ENCODE measurements around the gene AMBRA1. TPM values are rescaled to one million over a fixed set of nuclear protein-coding genes. Genes with fewer than 3 reads are reported as not detected.

Gene AMBRA1
- total and polyA plus RNA-seq, 2 of the 8 experiments (the other 6 are each of a cell fraction or from before 2014, with no cell fraction given) = 14.2 to 37.4 TPM

DNA sequence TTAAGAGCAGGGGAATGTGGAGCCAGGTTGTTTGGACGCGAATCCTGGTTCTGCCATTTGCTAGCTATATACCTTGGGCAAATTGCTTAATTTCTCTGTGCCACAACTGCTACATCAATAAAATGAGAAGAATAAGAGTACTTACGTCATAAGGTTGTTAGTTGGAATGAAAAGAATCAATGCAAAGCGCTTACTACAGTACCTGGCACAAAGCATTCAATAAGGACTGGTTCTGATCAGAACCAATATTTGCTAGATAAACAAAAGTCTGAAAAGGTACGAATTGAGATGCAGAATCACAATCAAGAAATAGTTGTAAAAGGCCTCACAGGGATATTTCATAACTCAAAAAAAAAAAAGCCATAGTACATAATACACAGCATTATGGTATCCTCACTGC lies 11.2 kb downstream of the AMBRA1 start:
- H3K4me2 ChIP-seq (ENCODE audit: insufficient read depth in 1 of 2, low read depth in 2 of 2, low read length in 2 of 2) = no peak overlapping the region
- no peak overlapping the region for H2BK15ac ChIP-seq (ENCODE audit: low read length)
- no peak overlapping the region for H2BK120ac ChIP-seq (replicated peaks; ENCODE audit: low read depth, low read length)
- H3K18ac ChIP-seq (ENCODE audit: extremely low read depth, low read length) = no peak overlapping the region
- no peaks in the 10 kb centered on the region for H3K9me3 ChIP-seq (ENCODE audit: insufficient read depth in 2 of 2, low read depth in 1 of 2, low read length in 1 of 2)
- peaks cover 2% of the 10 kb centered on the region for H3K79me1 ChIP-seq (ENCODE audit: low read depth, low read length)
- H3K14ac ChIP-seq (ENCODE audit: insufficient read length) = no peak overlapping the region
- H3K4me3 ChIP-seq (ENCODE audit: extremely low read depth in 1 of 4, insufficient read depth in 2 of 4, low read depth in 3 of 4, low read length in 4 of 4) = no peak overlapping the region
- no peak overlapping the region for H4K8ac ChIP-seq (ENCODE audit: extremely low read depth, insufficient read depth, low read length)
- no peak overlapping the region for H2BK12ac ChIP-seq (ENCODE audit: low read depth, low read length)
- no peaks in the 10 kb centered on the region for H3K4me1 ChIP-seq (replicated peaks in 1 of 4; ENCODE audit: control insufficient read depth in 3 of 4, insufficient read depth in 4 of 4, low read length in 3 of 4)
- no peak overlapping the region for H2BK20ac ChIP-seq (ENCODE audit: low read length)
- H3K27me3 ChIP-seq (replicated peaks in 1 of 4; ENCODE audit: control insufficient read depth in 3 of 4, extremely low read depth in 1 of 4, insufficient read depth in 3 of 4, low read length in 3 of 4) = no peaks in the 10 kb centered on the region
- no peak overlapping the region for H3K9ac ChIP-seq (replicated peaks in 1 of 4; ENCODE audit: extremely low read depth in 1 of 4, low read depth in 3 of 4, low read length in 3 of 4)
- H3K27ac ChIP-seq (ENCODE audit: low read depth, low read length) = no peak overlapping the region
- H3K23me2 ChIP-seq (ENCODE audit: low read depth, low read length) = no peaks in the 10 kb centered on the region
- no peak overlapping the region for H2BK5ac ChIP-seq (ENCODE audit: low read depth, low read length)
- no peak for DNase-seq (ENCODE audit: low read depth in 1 of 2, low spot score in 2 of 2)
- H3K23ac ChIP-seq (ENCODE audit: insufficient read length) = no peak overlapping the region
- WGBS, 2 experiments (ENCODE audit: extremely low coverage in 1 of 2, insufficient coverage in 1 of 2, insufficient read length in 1 of 2, insufficient replicate concordance in 2 of 2, low coverage in 1 of 2, low lambda C conversion rate in 2 of 2, missing lambda C conversion rate in 1 of 2) = 86% methylated on average over 5 of the region's 5 CpGs; no CpG with 5 or more reads in 1 of the 2 experiments
- CTCF ChIA-PET (ENCODE audit: partially characterized antibody) = no interaction called here
- H3K56ac ChIP-seq (replicated peaks; ENCODE audit: insufficient read length, low read depth, low read length) = no peak overlapping the region
- peaks cover 0 to 4% of the 10 kb centered on the region in 2 experiments for H4K20me1 ChIP-seq (replicated peaks in 1 of 2; ENCODE audit: control insufficient read depth in 1 of 2, insufficient read depth in 2 of 2, low read length in 2 of 2)
- H4K91ac ChIP-seq (replicated peaks; ENCODE audit: insufficient read length, low read length) = no peak overlapping the region
- peaks cover 0 to 70% of the 10 kb centered on the region in 2 experiments; a peak in 3 of 4 replicates for H3K79me2 ChIP-seq (ENCODE audit: control insufficient read depth in 1 of 2, insufficient read depth in 2 of 2, low read length in 2 of 2)
- H4K5ac ChIP-seq (ENCODE audit: insufficient read length, low read depth, low read length) = no peak overlapping the region
- H2AFZ ChIP-seq (ENCODE audit: low read length) = no peak overlapping the region
- no peaks in the 10 kb centered on the region for H3K36me3 ChIP-seq (ENCODE audit: control insufficient read depth in 2 of 4, insufficient read depth in 4 of 4, low read length in 3 of 4)
- POLR2A ChIA-PET (ENCODE audit: partially characterized antibody) = interaction anchor here (1.4 kb wide), 1 partner anchor 11 kb away, joined by 7 read pairs; the partner anchor contains the start of gene AMBRA1
- H2AK5ac ChIP-seq (ENCODE audit: low read depth, low read length) = no peak overlapping the region
- H3K4ac ChIP-seq (replicated peaks; ENCODE audit: insufficient read length, low read depth, low read length) = no peak overlapping the region
- no peak for FAIRE-seq
- TF ChIP-seq KDM5A (IDR thresholded peaks at IDR 0.05; ENCODE audit: low read length) = no peak
- no peak for TF ChIP-seq GABPA (IDR thresholded peaks at IDR 0.05; ENCODE audit: borderline replicate concordance, insufficient read depth, low read length)
- no peak for TF ChIP-seq SP2 (IDR thresholded peaks at IDR 0.05; ENCODE audit: low read length)
- no peak for TF ChIP-seq CTBP2 (IDR thresholded peaks at IDR 0.05; ENCODE audit: borderline replicate concordance, insufficient read depth, insufficient read length, low read length)
- TF ChIP-seq POLR2AphosphoS5 (IDR thresholded peaks at IDR 0.05; ENCODE audit: low read depth, low read length) = no peak
- TF ChIP-seq CREB1 (IDR thresholded peaks at IDR 0.05) = no peak

Measured in H1 (cell line).